HG03064 (cell line): ENCODE data around the gene LAD1.

ENCODE experiments used
- ATAC-seq: cut with Tn5 transposase; IDR thresholded peaks from one replicate; pipeline ENCODE4 v1.9.1; 2021; ENCODE audit warnings: low read depth; ENCODE audit not compliant: unreplicated experiment

Gene LAD1, protein sequence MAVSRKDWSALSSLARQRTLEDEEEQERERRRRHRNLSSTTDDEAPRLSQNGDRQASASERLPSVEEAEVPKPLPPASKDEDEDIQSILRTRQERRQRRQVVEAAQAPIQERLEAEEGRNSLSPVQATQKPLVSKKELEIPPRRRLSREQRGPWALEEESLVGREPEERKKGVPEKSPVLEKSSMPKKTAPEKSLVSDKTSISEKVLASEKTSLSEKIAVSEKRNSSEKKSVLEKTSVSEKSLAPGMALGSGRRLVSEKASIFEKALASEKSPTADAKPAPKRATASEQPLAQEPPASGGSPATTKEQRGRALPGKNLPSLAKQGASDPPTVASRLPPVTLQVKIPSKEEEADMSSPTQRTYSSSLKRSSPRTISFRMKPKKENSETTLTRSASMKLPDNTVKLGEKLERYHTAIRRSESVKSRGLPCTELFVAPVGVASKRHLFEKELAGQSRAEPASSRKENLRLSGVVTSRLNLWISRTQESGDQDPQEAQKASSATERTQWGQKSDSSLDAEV

DNA sequence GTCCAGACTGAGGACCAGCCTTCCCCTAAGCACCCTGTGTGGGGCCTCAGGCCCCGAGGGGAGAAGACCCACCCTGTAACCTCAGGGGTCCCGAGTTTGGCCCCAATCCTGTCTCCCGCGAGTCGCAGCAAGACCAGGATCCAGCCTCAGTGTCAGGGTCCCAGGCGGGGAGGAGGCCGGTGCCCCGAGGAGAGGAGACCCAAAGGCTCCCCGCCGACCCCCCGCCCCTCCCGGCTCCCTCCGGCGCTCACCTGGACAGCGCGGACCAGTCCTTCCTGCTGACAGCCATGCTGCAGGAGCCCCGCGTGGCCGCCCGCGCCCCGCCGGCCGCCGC is at the start of gene LAD1:
LAD1 (minus strand) TSS at position 307 of the 334 bp plus-strand sequence; CDS start at position 289, 18 bp downstream.
- ATAC-seq, result no peak

DNA sequence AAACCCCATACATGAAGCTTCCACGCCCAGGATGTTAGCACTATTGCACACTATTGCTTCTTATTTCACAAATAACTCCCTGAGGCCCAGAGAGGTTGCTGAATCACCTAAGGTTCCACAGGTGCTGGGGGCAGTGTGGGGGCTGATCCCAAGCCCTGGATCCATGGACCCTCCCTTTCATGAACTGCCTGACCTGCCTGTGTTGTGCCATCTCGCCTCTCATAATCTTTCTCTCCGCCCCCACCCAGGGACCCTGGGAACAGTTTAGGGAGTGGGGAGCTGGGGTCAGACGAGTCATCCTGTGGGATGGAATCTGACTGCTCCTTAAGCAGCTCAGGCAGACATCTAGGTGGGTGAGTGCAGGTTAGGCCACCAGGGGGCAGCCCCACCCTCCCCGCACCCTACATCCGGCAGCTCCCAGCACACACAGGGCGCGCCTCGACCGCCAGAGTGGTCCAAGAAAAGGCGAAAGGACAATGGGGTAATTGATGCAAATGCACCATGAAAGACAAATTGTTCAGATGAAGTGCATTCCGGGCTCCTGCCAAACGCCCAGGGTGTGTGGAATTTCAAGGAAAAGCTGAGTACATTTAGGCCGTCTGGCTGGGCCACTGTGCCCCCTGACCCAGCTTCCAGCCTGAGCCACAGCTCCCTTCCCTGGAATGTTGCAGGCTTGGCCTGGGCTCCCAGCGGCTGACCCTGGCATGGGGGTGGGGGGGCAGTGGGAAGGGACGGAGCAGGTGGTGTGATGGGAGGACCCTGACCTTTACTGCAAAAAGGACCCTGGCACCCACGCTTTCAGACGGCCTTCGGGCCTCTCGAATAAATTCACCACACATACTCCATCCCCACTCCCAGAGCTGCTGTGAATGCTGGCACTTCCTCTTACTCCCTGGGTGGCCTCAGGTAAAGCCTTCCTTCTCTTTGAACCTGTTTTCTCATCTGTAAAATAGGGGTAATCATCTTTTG is 49.1 kb upstream of the LAD1 start:
- ATAC-seq, result peak; percentile 56

DNA sequence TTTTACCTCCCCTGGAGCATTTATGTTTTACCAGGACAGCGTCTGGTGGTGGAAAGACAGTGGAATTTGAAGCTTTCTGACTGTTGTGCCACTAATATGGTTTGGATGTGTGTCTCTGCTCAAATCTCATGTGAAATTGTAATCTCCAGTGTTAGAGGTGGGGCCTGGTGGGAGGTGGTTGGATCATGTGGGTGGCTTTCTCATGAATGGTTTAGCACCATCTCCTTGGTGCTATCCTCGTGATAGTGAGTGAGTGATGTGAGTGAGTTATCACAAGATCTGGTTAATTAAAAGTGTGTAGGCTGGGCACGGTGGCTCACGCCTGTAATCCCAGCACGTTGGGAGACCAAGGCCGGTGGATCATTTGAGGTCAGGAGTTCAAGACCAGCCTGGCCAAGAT is 46.2 kb upstream of the LAD1 start:
- no peak for ATAC-seq

DNA sequence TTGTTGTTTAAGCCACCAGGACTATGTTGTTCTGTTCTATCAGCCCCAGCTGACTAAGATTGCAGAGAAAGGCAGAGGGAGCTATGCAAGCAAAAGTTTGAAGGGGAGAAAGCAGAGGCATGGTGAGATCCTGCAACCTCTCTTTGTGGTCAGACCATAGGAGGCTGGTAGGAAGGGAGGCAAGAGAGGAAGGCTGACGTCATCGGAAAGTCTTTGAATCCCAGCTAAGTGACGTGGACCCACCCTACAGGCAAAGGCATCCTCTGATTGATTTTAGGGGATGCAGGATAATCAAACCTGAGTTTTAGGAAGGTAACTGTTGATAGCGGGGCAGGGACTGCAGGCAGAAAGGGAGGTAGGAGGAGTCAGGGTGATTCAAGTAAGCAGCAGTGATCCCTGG is 45.7 kb upstream of the LAD1 start:
- ATAC-seq, result no peak

DNA sequence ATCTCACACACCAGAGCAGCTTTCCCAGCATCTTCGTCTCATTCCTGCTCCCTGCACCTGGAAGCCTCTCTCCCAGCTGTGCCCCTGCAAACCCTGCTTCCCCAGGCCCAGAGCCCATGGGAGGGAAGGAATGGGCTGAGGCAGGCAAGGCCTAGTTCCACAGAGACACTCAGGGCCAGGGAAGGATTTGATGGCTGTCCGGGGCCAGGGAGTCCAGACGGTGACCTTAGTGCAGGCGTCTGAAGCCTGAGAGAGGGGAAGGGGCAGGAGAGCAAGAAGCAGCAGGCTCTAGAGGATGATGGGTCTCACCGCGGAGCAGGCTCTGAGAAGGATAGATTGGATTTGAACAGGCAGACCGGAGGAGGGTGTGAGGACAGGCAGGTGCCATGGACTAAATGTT is 44.6 kb upstream of the LAD1 start:
- ATAC-seq, result no peak

DNA sequence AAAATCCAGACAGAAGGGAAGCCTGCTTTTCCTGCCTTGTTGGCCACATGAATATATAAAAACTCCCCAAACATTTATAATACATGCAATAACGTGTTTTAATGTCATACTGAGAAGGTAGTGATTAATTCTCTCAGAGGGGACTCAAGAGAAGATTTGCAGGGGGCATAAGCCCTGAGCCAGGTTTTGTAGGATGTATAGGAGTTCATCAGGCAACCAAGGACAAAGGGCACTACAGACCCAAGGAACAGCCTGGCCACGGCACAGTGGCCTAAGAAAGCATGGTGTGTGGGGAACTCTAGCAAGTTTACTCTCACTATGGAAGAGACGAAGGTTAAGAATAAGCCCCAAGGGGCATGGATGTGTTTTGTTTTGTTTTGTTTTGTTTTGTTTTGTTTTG is 37.8 kb upstream of the LAD1 start:
- no peak for ATAC-seq

DNA sequence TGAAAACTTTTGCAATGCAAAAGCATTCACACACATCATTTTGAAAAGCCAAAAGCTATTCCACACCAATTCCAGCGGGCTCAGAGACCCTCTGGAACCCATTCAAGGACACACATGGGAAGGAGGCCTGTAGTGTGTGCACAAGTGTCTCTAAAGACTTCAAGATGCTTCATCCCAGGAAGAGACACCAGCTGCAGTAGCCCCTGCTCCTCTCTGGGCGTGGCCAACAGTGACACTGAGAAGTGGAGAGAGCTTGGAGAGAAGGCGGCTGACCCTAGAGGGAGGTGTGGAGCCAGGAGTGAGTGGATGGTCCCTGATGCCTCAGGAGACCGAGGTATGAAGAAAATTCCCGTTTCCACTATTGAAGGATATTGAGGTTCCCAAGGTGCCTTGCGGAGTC is 37.3 kb upstream of the LAD1 start:
- ATAC-seq, result no peak

DNA sequence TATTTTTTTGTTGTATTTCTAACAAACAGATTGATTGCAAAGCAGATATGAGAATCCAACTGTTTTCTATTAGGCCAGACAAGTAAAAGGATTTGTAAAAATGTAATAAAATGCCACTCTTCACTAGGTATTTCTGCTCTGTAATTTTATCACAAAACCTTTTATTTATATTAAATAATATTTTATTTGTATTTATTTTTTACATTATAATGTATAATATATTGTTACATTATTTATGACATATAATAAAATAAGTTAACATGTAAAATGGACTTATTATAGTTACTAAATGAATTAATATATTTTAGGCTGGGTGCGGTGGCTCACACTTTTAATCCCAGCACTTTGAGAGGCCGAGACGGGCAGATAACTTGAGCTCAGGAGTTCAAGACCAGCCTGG is 35.1 kb upstream of the LAD1 start:
- ATAC-seq, result no peak

DNA sequence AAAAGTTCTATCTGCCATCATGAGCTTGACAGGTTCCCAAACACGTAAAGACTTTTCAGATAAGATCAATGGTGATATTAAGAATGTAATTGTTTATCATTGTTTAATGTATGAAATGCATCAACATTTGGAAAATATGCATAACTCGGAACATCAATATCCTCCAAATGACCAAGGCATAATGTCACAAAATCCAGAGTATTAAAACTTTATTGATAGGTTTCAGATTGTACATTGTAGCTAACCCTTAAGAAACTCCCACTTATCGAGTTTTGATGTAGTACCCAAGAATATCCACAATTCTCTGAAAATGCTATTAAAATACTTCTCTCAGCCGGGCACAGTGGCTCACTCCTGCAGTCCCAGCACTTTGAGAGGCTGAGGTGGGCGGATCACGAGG is 34.5 kb upstream of the LAD1 start:
- no peak for ATAC-seq

DNA sequence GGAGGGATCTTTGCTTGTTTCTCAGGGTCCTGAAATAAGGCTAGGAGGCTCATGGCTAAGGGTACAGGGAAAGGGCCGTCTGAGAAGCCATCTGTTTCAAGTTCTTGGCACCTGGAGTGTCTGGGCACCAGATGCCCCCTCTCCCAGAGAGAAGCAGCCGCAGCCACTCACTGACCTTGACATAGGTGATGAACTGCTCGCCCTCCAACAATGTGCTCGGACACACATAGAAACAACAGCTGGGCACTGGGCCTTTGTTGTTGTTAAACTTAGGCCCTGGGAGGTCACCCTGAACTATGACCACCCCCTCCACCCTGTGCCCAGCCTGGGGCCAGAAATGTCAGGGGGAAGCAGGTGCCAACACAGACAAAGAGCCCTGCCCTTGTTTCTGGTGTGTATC is 31.7 kb upstream of the LAD1 start:
- ATAC-seq, result no peak

DNA sequence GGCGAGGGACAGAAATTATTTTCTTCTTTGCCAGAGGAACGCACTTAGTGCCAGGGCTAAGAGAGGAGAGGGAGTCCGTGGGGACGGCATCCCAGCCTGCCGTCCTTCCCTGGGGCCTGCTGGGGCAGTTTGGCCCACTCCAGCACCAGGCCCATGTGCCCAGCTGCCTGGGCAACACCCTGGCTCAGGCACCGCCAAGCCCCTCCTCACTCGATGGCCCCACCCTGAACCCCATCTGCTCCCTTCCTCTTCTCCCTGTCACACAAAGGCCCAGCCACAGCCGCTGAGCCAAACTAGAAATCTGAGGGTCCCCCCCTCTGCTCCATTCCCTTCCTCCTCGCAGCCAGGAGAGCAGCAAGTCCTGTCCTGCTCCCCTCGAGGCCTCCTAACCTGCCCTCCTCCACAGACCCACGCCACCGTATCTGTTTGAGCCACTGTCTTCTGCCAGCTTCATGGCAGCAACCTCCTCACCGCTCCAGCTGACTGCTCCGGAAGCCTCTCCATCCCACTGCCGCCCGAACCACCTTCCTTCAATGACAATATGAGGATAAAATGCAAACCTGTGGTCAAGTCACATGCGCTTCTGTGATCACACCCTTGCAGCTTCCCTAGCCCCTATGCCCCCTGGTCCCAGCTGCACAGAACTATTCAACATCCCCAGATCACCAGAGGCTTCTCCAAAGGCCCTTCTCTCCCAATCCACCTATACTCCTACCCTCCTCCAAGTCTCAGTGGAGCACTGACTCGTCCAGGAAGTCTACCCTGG is 30.8 kb upstream of the LAD1 start:
- ATAC-seq, result no peak

DNA sequence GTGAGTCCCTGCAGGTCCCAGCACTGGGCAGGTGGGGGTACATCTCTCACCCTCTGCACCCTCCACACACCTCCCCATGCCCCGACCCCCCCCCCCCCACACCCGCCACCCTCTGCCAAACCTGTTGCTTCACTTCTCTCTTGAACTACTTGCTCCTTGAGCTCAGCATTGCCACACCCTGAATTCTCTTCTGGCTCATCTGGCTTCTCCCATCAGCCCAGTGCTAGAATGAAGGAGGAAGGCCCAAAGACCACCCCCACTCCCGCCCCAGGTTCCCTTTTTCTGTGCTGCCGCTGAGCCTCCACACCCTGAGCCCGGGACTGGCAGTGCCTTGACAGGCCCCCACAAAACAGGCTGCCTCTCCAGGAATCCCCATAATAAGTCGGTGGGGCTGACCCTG is 28.8 kb upstream of the LAD1 start:
- ATAC-seq, result no peak

DNA sequence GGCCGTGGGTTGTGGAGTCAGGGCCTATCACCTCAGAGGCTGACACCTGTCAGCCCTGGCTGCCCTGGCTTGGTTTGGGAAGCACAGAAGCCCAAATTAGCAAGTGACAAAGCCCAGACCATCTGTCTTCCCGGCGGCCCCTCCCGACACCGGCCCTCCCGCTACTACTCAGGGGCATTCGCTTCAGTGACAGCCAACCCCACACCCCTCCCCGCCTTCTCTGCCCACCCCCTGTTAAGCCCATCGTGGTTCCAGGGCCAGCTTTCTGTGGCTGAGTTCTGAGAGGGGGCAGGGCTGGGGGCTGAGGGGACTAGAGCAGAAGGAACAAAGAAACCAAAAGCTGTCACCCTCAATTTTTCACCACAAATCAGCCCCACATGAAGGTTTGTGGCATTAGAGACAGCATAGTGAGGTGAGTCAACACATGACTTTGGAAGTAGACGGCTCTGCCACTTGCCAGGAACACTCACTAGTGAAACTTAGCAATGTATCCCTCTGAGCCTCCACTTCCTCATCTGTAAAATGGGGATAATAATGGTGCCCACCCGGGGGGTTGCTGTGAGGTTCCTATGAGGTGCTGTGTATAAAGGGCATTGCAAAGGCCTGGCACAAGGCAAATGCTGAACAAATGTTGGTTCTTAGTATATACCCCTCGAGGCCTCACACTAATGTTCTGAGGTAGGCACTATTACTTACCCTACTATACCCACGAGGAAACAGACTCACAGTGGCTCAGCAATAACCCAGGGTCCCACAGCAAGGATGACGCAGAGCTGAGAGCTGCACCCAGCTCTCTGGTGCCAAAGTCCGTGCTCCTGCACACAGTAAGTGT is 27.6 kb upstream of the LAD1 start:
- ATAC-seq, result no peak

DNA sequence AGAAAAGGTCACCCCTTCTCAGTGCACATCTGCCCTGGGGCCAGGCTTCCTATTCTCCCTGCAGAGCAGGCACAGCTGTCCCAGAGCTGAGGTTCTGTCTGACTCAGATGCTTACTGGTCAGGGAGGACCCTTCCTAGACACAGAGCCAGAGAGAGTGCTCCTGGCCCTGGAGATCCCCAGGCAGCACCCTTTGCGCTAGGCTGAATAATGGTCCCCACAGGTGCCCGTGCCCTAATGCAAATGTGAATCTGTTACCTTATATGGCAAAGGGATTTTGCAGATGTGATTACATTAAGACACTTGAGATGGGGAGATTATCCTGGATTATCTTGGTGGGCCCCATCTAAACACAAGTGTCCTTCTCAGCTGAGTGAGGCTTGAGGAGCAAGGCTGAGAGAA is 25.0 kb upstream of the LAD1 start:
- no peak for ATAC-seq

DNA sequence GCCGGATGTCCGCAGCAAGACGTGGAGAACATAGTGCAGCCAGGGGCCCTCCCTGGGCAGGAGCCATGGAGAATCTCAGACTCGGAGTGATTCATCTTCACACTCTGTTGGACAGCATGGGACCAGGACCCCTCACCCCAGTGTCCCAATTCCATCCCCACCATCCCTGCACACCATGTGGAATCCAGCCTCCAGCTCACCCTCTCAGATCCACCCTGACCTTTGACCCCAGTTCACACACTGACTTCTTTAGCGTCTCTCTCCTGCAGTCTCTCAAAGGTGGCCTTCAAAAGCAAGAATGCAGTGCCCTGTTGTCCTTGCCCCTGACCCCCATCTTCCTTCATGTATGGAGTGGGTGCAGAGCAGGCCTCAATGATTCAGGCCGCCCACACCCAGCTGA is 24.5 kb upstream of the LAD1 start:
- ATAC-seq, result no peak

DNA sequence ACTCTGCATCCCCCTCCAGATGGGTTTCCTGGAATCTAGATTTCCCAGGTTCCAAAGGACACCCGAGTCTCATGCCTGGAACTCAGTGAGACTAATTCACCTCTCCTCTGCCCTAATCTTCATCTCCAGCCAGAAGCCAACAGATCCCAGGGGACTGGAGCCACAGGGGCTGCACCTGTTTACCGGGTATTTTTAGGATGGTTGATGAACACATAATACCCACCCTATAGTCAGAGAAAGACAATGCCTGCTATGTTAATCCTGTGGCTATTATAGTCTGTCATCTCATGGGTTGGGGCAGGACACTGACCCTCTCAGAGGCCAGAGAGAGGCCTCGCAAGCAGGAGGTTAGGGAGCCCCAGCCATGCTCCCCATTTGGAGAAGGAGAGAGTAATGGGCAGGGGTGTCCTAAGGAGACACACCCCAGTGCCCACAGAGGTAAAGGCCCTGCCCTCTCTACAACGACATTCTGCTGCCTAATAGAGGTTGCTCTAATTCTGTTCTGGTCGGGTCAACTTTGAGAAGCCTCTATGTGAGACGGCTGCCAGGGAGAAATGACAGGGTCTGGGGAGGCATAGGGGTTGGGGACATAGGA is 23.4 kb upstream of the LAD1 start:
- ATAC-seq, result no peak

DNA sequence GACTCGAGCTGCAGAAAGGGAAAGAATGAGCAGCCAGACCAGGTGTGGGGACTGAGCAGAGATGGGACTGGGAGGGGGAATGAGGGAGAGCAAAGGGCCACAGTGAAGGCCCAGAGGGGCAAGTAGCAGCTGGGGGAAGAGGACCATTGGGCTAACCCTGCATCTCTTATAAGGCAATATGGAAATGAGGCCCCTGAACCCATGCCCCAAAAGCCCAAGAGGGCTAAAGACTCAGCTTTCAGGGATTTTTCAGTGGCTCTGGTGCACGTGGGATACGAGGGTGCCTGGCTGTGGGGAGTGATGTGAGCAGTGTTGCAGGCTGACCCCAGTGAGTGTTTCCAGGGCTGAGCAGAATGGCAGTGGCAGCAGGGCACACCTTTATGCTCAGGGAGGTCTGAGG is 22.9 kb upstream of the LAD1 start:
- ATAC-seq, result no peak

DNA sequence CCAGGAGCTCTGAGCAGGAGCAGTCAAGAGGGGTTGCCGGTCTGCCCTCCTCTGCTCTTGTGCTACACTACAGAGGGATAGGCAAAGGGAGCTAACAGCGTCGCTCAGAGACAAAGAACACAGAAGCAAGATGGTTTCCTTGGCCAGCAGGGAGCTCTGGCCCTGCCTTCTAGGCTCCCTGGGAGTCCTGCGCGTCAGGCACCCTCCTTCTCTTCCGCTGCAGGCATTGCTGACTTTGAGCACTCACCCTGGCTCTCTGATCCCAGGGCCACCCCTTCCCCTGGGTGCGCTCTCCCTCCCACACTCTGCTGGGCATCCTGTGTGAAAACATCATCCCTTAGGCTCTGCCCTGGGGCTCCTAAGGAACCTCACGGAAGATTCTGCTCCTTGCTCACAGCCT is 21.9 kb upstream of the LAD1 start:
- no peak for ATAC-seq

DNA sequence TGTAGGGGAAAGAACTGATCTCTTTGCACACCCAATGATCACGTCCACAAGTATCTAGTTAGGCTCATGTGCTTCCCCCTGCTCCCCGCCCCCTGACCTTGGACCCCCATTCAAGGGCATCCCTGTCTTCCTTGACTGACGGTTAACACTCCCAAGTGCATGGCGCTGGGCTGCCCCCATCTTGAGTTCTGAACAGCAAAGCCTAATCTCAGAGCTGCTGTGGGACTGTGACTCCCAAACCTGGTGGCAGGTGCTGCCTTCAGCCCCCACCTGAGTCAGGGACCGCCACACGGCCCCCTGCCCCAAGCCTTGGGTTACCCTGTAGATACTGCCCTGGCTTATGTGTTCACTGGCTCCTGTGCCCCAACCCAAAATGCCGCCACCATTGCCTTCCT is 21.5 kb upstream of the LAD1 start:
- ATAC-seq, result no peak
